GM23338 (cell line): ENCODE data around the gene OPRD1. TPM values are rescaled to one million over a fixed set of nuclear protein-coding genes. Genes with fewer than 3 reads are reported as not detected.
A peak's percentile ranks its signal among the peaks of the same experiment; 100 is the strongest.

ENCODE experiments used
- ATAC-seq: fragments of 200-7000 bp; cut with Tn5 transposase; 3 replicates; pipeline ENCODE4 v1.9.1; 2020
- DNase-seq: peaks from one replicate; pipeline ENCODE4 v3.0.0-alpha.2; 2015; ENCODE audit warnings: low spot score
- H2AFZ ChIP-seq: fragments of 200-600 bp; sonication (generic); 2 replicates; pipeline ENCODE4 v1.8.0; 2016; ENCODE audit warnings: antibody characterized with exemption, mild to moderate bottlenecking, moderate library complexity
- H3F3A ChIP-seq: fragments of 200-600 bp; sonication (generic); replicated peaks from 2 replicates; pipeline ENCODE4 v1.8.0; 2017; ENCODE audit warnings: antibody characterized with exemption, mixed run types, low read depth
- H3K27ac ChIP-seq: fragments of 200-600 bp; sonication (generic); 2 replicates; pipeline ENCODE4 v1.6.1; 2016; ENCODE audit warnings: low read depth
- H3K27me3 ChIP-seq: fragments of 200-600 bp; sonication (generic); 2 replicates; pipeline ENCODE4 v1.8.0; 2016; ENCODE audit warnings: mild to moderate bottlenecking, mixed run types, moderate library complexity; ENCODE audit not compliant: insufficient read depth
- H3K36me3 ChIP-seq: fragments of 200-600 bp; sonication (generic); 2 replicates; pipeline ENCODE4 v1.8.0; 2016; ENCODE audit warnings: mild to moderate bottlenecking; ENCODE audit not compliant: insufficient read depth
- H3K4me1 ChIP-seq: fragments of 200-600 bp; sonication (generic); 2 replicates; pipeline ENCODE4 v1.8.0; 2016; ENCODE audit warnings: mild to moderate bottlenecking, moderate library complexity; ENCODE audit not compliant: insufficient read depth
- H3K4me2 ChIP-seq: fragments of 200-600 bp; sonication (generic); 2 replicates; pipeline ENCODE4 v1.7.1; 2017; ENCODE audit warnings: mixed run types
- H3K4me3 ChIP-seq: fragments of 200-600 bp; sonication (generic); 2 replicates; pipeline ENCODE4 v1.6.1; 2016; ENCODE audit warnings: mixed run types
- H3K79me2 ChIP-seq: fragments of 200-600 bp; sonication (generic); replicated peaks from 2 replicates; pipeline ENCODE4 v1.8.0; 2017; ENCODE audit warnings: mild to moderate bottlenecking; ENCODE audit not compliant: insufficient read depth
- H3K9me2 ChIP-seq: fragments of 200-600 bp; sonication (generic); 2 replicates; pipeline ENCODE4 v1.8.0; 2017; ENCODE audit not compliant: insufficient read depth
- H4K20me1 ChIP-seq: fragments of 200-600 bp; sonication (generic); replicated peaks from 2 replicates; pipeline ENCODE4 v1.8.0; 2017; ENCODE audit warnings: mild to moderate bottlenecking; ENCODE audit not compliant: insufficient read depth
- H3K27ac Mint-ChIP-seq: 2 replicates; pipeline ENCODE4 v1.8.0; 2020; ENCODE audit warnings: inconsistent platforms, mild to moderate bottlenecking, moderate library complexity, mixed read lengths
- H3K27me3 Mint-ChIP-seq: 3 replicates; pipeline ENCODE4 v1.8.0; 2022; ENCODE audit warnings: low read depth, mild to moderate bottlenecking, moderate library complexity, mixed read lengths, inconsistent platforms; ENCODE audit not compliant: insufficient read depth, poor library complexity
- H3K36me3 Mint-ChIP-seq: 3 replicates; pipeline ENCODE4 v1.8.0; 2021; ENCODE audit warnings: low read depth, mild to moderate bottlenecking, inconsistent platforms, moderate library complexity, mixed read lengths
- H3K4me1 Mint-ChIP-seq: 3 replicates; pipeline ENCODE4 v1.8.0; 2020; ENCODE audit warnings: mild to moderate bottlenecking, inconsistent platforms, mixed read lengths
- H3K4me3 Mint-ChIP-seq: 3 replicates; pipeline ENCODE4 v1.8.0; 2021; ENCODE audit warnings: moderate library complexity, mild to moderate bottlenecking, inconsistent platforms, mixed read lengths
- H3K9me3 Mint-ChIP-seq: 3 replicates; pipeline ENCODE4 v1.8.0; 2020; ENCODE audit warnings: moderate library complexity, mild to moderate bottlenecking, inconsistent platforms, mixed read lengths
- ETS1 ChIP-seq: IDR thresholded peaks from 2 replicates; pipeline ENCODE4 v1.6.1; 2016; ENCODE audit warnings: antibody characterized with exemption
- EZH2 ChIP-seq: fragments of 200-600 bp; sonication (generic); IDR thresholded peaks from one replicate; pipeline ENCODE4 v1.8.0; 2017; ENCODE audit warnings: antibody characterized with exemption, mild to moderate bottlenecking, low read depth; ENCODE audit not compliant: unreplicated experiment
- EZH2phosphoT487 ChIP-seq: fragments of 200-600 bp; sonication (generic); IDR thresholded peaks from one replicate; pipeline ENCODE4 v1.8.1; 2018; ENCODE audit warnings: antibody characterized with exemption; ENCODE audit not compliant: unreplicated experiment
- JUNB ChIP-seq: IDR thresholded peaks from one replicate; pipeline ENCODE4 v1.6.1; 2016; ENCODE audit warnings: antibody characterized with exemption; ENCODE audit not compliant: unreplicated experiment
- NANOG ChIP-seq: IDR thresholded peaks from 2 replicates; pipeline ENCODE4 v1.6.1; 2016; ENCODE audit warnings: antibody characterized with exemption, borderline replicate concordance
- ZNF114 ChIP-seq: fragments of 250-450 bp; sonication (Bioruptor Pico); IDR thresholded peaks from 2 replicates; pipeline ENCODE4 v1.5.0; 2020; ENCODE audit warnings: mild to moderate bottlenecking, moderate library complexity
- polyA plus RNA-seq: library from polyadenylated mRNA; unstranded; fragments of >200 nt; fragmentation: Nextera tagmentation; extraction: Ambion mirVana; gene quantifications from 2 replicates; pipeline ENCODE4 v1.2.1, GENCODE V29; 2016
- total RNA-seq: library from RNA; depleted of rRNA; stranded (reverse); fragments of >200 nt; shearing (Covaris generic); gene quantifications from 2 replicates; pipeline ENCODE4 v1.2.3, GENCODE V29; 2014
- TF ChIP-seq, protein P1 (sequence below): IDR thresholded peaks from one replicate; pipeline ENCODE4 v1.6.1; 2018; ENCODE audit warnings: antibody characterized with exemption; ENCODE audit not compliant: unreplicated experiment

Gene OPRD1
- total and polyA plus RNA-seq, 2 experiments from 2014 or later: 0.55 to 2.3 TPM

GRCh38 chr1:28811369-28811765 is 603 bp upstream of the OPRD1 start:
- Mint-ChIP-seq H3K27ac (no peak overlapping the region; the same call in 1 of the 2 replicates), H3K4me3 (peak overlapping the region; percentile 63), H3K36me3 (no peaks in the 10 kb centered on the region), H3K9me3 (peaks cover 3% of the 10 kb centered on the region; the same call in 2 of the 3 replicates), H3K27me3 (peaks cover 37% of the 10 kb centered on the region), H3K4me1 (peaks cover 19% of the 10 kb centered on the region)
- no peaks in the 10 kb centered on the region for H3K36me3 ChIP-seq
- no peaks in the 10 kb centered on the region for H4K20me1 ChIP-seq
- peaks cover 15% of the 10 kb centered on the region for H3F3A ChIP-seq
- no peak overlapping the region for H3K27ac ChIP-seq
- H3K27me3 ChIP-seq: peaks cover 42% of the 10 kb centered on the region
- no peak for DNase-seq
- peak overlapping the region; percentile 78 for H3K4me2 ChIP-seq
- H3K9me2 ChIP-seq: no peaks in the 10 kb centered on the region
- H2AFZ ChIP-seq: peak overlapping the region; percentile 95
- ATAC-seq: no peak
- no peaks in the 10 kb centered on the region for H3K79me2 ChIP-seq
- peak overlapping the region; percentile 66 for H3K4me3 ChIP-seq
- TF ChIP-seq EZH2phosphoT487 (no peak), JUNB (no peak), ETS1 (no peak), NANOG (no peak)
- TF ChIP-seq, protein P1, sequence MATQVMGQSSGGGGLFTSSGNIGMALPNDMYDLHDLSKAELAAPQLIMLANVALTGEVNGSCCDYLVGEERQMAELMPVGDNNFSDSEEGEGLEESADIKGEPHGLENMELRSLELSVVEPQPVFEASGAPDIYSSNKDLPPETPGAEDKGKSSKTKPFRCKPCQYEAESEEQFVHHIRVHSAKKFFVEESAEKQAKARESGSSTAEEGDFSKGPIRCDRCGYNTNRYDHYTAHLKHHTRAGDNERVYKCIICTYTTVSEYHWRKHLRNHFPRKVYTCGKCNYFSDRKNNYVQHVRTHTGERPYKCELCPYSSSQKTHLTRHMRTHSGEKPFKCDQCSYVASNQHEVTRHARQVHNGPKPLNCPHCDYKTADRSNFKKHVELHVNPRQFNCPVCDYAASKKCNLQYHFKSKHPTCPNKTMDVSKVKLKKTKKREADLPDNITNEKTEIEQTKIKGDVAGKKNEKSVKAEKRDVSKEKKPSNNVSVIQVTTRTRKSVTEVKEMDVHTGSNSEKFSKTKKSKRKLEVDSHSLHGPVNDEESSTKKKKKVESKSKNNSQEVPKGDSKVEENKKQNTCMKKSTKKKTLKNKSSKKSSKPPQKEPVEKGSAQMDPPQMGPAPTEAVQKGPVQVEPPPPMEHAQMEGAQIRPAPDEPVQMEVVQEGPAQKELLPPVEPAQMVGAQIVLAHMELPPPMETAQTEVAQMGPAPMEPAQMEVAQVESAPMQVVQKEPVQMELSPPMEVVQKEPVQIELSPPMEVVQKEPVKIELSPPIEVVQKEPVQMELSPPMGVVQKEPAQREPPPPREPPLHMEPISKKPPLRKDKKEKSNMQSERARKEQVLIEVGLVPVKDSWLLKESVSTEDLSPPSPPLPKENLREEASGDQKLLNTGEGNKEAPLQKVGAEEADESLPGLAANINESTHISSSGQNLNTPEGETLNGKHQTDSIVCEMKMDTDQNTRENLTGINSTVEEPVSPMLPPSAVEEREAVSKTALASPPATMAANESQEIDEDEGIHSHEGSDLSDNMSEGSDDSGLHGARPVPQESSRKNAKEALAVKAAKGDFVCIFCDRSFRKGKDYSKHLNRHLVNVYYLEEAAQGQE: no peak
- H3K4me1 ChIP-seq: peaks cover 4% of the 10 kb centered on the region

DNA sequence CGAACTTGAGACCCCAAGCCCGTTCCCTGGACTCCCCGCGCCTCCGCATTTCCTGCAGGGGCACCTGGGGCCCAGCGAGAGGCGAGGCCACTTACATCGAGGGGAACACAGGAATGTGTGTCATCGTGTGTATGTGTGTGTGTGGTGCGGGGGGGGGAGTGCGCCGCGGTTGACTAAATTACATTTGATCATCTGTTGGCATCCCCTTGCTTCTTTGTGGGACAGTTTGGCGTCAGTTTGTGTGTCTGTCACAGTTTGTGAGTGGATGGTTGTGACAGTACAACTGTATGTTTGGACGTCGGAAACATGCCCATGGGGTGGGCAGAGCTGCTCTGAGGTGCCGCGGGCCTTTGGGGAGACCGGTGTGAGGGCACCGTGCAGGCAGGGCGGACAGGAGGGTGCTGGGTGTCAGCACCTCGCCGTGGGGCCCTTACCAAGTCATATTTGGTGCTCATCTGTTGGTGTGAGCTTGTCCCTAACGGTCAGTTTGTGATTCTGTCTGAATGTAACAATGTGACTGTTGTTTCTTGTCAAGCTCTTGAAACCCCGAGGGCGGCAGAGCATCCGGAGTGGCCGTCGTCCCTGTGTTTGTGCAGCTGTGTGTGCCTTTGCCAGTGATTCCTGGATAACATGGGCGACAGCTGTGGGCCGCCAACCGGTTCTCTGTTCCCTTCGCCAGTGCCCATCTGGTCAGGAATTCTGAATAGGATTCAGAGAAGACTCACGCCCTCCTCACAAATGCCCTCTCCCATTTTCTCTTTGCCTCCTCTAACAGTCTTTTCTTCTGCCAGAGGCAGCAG is 899 bp downstream of the OPRD1 start:
- Mint-ChIP-seq H3K4me3 (peak overlapping the region; percentile 57), H3K9me3 (peaks cover 3% of the 10 kb centered on the region; the same call in 1 of the 3 replicates), H3K4me1 (peaks cover 15% of the 10 kb centered on the region), H3K27me3 (peaks cover 37% of the 10 kb centered on the region), H3K27ac (no peak overlapping the region), H3K36me3 (no peaks in the 10 kb centered on the region)
- Histone ChIP-seq H2AFZ (peak overlapping the region; percentile 88; the same call in 1 of the 2 replicates), H4K20me1 (no peaks in the 10 kb centered on the region), H3K4me2 (peak overlapping the region; percentile 86), H3K79me2 (no peaks in the 10 kb centered on the region), H3K9me2 (no peaks in the 10 kb centered on the region), H3K4me3 (peak overlapping the region; percentile 66), H3K4me1 (peaks cover 4% of the 10 kb centered on the region), H3K27ac (no peak overlapping the region), H3F3A (peaks cover 15% of the 10 kb centered on the region), H3K36me3 (no peaks in the 10 kb centered on the region), H3K27me3 (peaks cover 42% of the 10 kb centered on the region)
- ATAC-seq: no peak
- no peak for DNase-seq
- TF ChIP-seq EZH2 (peak; percentile 15), ZNF114 (CRISPR knock-in tag) (no peak)
